ENCODE results near the gene UBAC2.

- no peak for TF ChIP-seq CTCF (IDR thresholded peaks at IDR 0.05 in 4 of 5, conservative IDR thresholded peaks at IDR 0.05 in 1 of 5)
- no peak for TF ChIP-seq POLR2A (IDR thresholded peaks at IDR 0.05)
Observed at GRCh38 chr13:99311137-99311536, 110.5 kb downstream of the UBAC2 start.
